Mammary epithelial cell (primary cell): ENCODE results near the gene COX7A2.

ENCODE experiments used
- CTCF ChIP-seq, 2 donors: IDR thresholded peaks in 1 of 2; conservative IDR thresholded peaks in 1 of 2; 2 replicates each; pipeline ENCODE4 v1.5.1; 2011 to 2012; ENCODE audit warnings: inconsistent platforms in 2 of 2, low read length in 2 of 2, mild to moderate bottlenecking in 2 of 2, control low read depth in 1 of 2, low read depth in 1 of 2; ENCODE audit not compliant: insufficient read depth in 1 of 2; ENCODE audit errors: extremely low read depth in 1 of 2
- EZH2 ChIP-seq: IDR thresholded peaks from 2 replicates; pipeline ENCODE4 v1.6.1; 2012; ENCODE audit warnings: low read length, inconsistent platforms, borderline replicate concordance

GRCh38 chr6:75283907-75284631 lies 40.5 kb upstream of the COX7A2 start:
- TF ChIP-seq CTCF (conservative IDR thresholded peaks at IDR 0.05 in 1 of 2, IDR thresholded peaks at IDR 0.05 in 1 of 2; ENCODE audit: extremely low read depth in 1 of 2, insufficient read depth in 1 of 2, low read depth in 1 of 2, low read length in 2 of 2) (no peak), EZH2 (no peak)
